ENCODE data around the gene LAMA3.

The LAMA3 gene

GRCh38 chr18:23837591-23837990 lies 148.3 kb downstream of the LAMA3 start:
- TF ChIP-seq, protein P1, sequence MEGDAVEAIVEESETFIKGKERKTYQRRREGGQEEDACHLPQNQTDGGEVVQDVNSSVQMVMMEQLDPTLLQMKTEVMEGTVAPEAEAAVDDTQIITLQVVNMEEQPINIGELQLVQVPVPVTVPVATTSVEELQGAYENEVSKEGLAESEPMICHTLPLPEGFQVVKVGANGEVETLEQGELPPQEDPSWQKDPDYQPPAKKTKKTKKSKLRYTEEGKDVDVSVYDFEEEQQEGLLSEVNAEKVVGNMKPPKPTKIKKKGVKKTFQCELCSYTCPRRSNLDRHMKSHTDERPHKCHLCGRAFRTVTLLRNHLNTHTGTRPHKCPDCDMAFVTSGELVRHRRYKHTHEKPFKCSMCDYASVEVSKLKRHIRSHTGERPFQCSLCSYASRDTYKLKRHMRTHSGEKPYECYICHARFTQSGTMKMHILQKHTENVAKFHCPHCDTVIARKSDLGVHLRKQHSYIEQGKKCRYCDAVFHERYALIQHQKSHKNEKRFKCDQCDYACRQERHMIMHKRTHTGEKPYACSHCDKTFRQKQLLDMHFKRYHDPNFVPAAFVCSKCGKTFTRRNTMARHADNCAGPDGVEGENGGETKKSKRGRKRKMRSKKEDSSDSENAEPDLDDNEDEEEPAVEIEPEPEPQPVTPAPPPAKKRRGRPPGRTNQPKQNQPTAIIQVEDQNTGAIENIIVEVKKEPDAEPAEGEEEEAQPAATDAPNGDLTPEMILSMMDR (IDR thresholded peaks at IDR 0.05; ENCODE audit: low read depth, low read length), result no peak
- H3K4me3 ChIP-seq (replicated peaks in 1 of 2; ENCODE audit: low read depth in 2 of 2, low read length in 2 of 2), result no peak overlapping the region
- DNase-seq (ENCODE audit: low read depth in 2 of 2), result peak; percentile 89 to 94

- no peak overlapping the region for H3K4me3 ChIP-seq (replicated peaks in 1 of 2; ENCODE audit: low read depth in 2 of 2, low read length in 2 of 2)
Observed at GRCh38 chr18:23838233-23838632, 149.0 kb downstream of the LAMA3 start.

GRCh38 chr18:23838801-23839366 lies 149.6 kb downstream of the LAMA3 start:
- peak; percentile 16 to 67 for DNase-seq (ENCODE audit: low read depth in 2 of 2)
- TF ChIP-seq, protein P1 (IDR thresholded peaks at IDR 0.05; ENCODE audit: low read depth, low read length), result no peak
- no peak overlapping the region for H3K4me3 ChIP-seq (replicated peaks in 1 of 2; ENCODE audit: low read depth in 2 of 2, low read length in 2 of 2)

More at GRCh38 chr18:23838233-23838632, 149.0 kb downstream of the LAMA3 start:
- TF ChIP-seq, protein P1 (IDR thresholded peaks at IDR 0.05; ENCODE audit: low read depth, low read length), result no peak
- peak; percentile 31 to 49 for DNase-seq (ENCODE audit: low read depth in 2 of 2)

DNA sequence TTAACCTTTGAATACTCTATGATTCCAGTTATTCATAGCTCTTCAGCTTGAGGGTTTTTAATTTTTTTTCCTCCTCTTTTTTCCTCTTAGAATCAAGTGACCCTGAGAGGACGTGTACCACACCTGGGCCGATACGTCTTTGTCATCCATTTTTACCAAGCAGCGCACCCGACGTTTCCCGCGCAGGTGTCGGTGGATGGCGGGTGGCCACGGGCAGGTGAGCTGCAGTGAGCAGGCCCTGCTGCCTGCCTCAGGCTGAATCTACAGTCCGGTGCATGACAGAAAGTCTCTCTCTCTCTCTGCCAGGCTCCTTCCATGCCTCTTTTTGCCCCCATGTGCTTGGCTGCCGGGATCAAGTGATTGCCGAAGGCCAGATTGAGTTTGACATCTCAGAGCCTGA lies 153.1 kb downstream of the LAMA3 start:
- no peak for DNase-seq (ENCODE audit: low read depth in 2 of 2)
- TF ChIP-seq, protein P1 (IDR thresholded peaks at IDR 0.05; ENCODE audit: low read depth, low read length), result no peak
- no peak overlapping the region for H3K4me3 ChIP-seq (replicated peaks in 1 of 2; ENCODE audit: low read depth in 2 of 2, low read length in 2 of 2)

DNA sequence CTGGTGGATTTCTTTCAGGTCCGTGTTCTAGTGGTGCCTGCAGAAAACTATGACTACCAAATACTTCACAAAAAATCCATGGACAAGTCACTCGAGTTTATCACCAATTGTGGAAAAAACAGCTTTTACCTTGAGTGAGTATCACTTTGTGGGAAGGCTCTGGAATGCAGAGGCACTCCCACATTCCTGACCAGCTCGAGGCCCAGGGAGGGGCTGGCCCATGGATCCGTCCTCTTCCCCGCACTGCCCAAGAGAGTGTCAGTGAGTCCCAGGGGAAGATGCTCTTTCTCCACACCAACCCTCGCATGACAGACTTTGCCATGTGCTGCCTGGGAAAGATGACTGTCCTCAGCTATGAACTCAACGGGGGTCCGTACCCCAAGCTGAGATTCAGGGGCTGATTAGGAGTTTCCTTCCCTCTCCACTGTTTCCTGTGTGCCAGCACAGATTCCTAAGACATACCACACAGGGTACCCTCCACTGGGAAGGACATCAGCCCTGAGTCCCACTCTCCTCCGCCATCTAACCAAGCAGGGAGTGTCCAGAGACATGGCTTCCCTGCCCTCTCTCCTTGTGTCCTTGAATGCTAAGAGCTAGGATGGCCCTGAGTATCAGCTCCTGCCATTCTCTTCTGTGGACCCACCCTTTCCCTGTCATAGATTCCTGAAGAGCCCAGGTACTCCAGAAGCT lies 155.9 kb downstream of the LAMA3 start:
- no peak overlapping the region for H3K4me3 ChIP-seq (replicated peaks in 1 of 2; ENCODE audit: low read depth in 2 of 2, low read length in 2 of 2)
- TF ChIP-seq, protein P1 (IDR thresholded peaks at IDR 0.05; ENCODE audit: low read depth, low read length), result no peak
- DNase-seq (ENCODE audit: low read depth in 2 of 2), result peak; percentile 42 to 52

DNA sequence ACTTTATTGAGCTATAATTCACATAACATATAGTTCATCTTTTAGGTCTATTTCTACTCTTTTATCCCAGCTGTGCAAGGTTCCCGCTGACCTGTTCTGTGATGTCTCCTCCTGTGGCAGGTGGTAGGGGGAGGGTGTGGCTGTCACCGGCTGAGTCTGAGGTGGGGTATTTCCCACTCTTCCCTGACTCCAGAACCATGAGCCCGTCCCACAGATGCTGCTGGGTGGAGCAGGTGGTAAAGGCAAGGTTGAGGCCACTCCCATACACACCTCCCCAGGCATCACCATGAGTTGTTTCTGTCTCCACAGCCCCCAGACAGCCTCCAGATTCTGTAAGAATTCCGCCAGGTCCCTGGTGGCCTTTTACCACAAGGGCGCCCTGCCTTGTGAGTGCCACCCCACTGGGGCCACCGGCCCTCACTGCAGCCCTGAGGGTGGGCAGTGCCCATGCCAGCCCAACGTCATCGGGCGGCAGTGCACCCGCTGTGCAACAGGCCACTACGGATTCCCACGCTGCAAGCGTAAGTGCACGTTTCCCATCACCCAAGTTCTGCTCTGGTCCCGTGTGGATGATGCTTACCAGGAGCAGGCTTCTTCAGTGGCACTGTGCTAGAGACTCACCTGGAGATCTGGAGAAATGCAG lies 156.9 kb downstream of the LAMA3 start:
- TF ChIP-seq, protein P1 (IDR thresholded peaks at IDR 0.05; ENCODE audit: low read depth, low read length), result no peak
- no peak for DNase-seq (ENCODE audit: low read depth in 2 of 2)
- H3K4me3 ChIP-seq (replicated peaks in 1 of 2; ENCODE audit: low read depth in 2 of 2, low read length in 2 of 2), result no peak overlapping the region
